CD14-positive monocyte (primary cell): Measurements from ENCODE around the gene TUBE1. TPM values are rescaled to one million over a fixed set of nuclear protein-coding genes. Genes with fewer than 3 reads are reported as not detected.
A peak's percentile ranks its signal among the peaks of the same experiment; 100 is the strongest.

Experiments used
- DNase-seq, 3 donors: peaks; one replicate each; pipeline ENCODE4 v3.0.0-alpha.2; 2011 to 2022
- H2AFZ ChIP-seq: 2 replicates; pipeline ENCODE4 v1.6.0; 2012; ENCODE audit warnings: mild to moderate bottlenecking, low read depth, low read length, inconsistent platforms; ENCODE audit not compliant: insufficient read depth, poor library complexity, severe bottlenecking
- H3K27ac ChIP-seq, 2 donors: 1 replicate in 1 of 2; 2 replicates in 1 of 2; pipeline ENCODE4 v1.5.1; 2012 to 2013; ENCODE audit warnings: low read length in 2 of 2, control low read depth in 1 of 2, inconsistent platforms in 1 of 2, low read depth in 1 of 2, mild to moderate bottlenecking in 1 of 2
- H3K27me3 ChIP-seq, 2 donors: one replicate each; pipeline versions ENCODE4 v1.6.0 to v1.6.1; 2011 to 2013; ENCODE audit warnings: low read length in 2 of 2; ENCODE audit not compliant: control insufficient read depth in 2 of 2, insufficient read depth in 2 of 2
- H3K36me3 ChIP-seq, 2 donors: replicated peaks in 1 of 2; 1 replicate in 1 of 2; 2 replicates in 1 of 2; pipeline versions ENCODE4 v1.5.1 to v1.6.1; 2012 to 2013; ENCODE audit warnings: low read length in 2 of 2, control low read depth in 1 of 2, inconsistent platforms in 1 of 2, mild to moderate bottlenecking in 1 of 2; ENCODE audit not compliant: insufficient read depth in 2 of 2, control insufficient read depth in 1 of 2
- H3K4me1 ChIP-seq, 2 donors: 1 replicate in 1 of 2; 2 replicates in 1 of 2; pipeline versions ENCODE4 v1.5.1 to v1.6.1; 2012 to 2013; ENCODE audit warnings: low read length in 2 of 2, control low read depth in 1 of 2, inconsistent platforms in 1 of 2, mild to moderate bottlenecking in 1 of 2, moderate library complexity in 1 of 2; ENCODE audit not compliant: insufficient read depth in 2 of 2, control insufficient read depth in 1 of 2
- H3K4me2 ChIP-seq: replicated peaks from 2 replicates; pipeline ENCODE3; 2012; ENCODE audit warnings: low read length, moderate library complexity, mild to moderate bottlenecking; ENCODE audit not compliant: poor library complexity, severe bottlenecking; ENCODE audit errors: extremely low read depth
- H3K4me3 ChIP-seq, 3 experiments: fragments of 200-600 bp in 1 of 3; sonication (generic) in 1 of 3; replicated peaks in 1 of 3; 1 replicate in 2 of 3; 2 replicates in 1 of 3; pipeline ENCODE4 v1.5.1; 2011 to 2013; ENCODE audit warnings: low read length in 3 of 3, mild to moderate bottlenecking in 3 of 3, control low read depth in 2 of 3, low read depth in 2 of 3, inconsistent platforms in 1 of 3, moderate library complexity in 1 of 3
- H3K79me2 ChIP-seq: 2 replicates; pipeline ENCODE4 v1.6.0; 2012; ENCODE audit warnings: mild to moderate bottlenecking, control low read depth, inconsistent platforms, low read length, moderate library complexity; ENCODE audit not compliant: insufficient read depth
- H3K9ac ChIP-seq: 2 replicates; pipeline ENCODE4 v1.6.0; 2017; ENCODE audit warnings: low read length, mild to moderate bottlenecking; ENCODE audit not compliant: insufficient read depth, poor library complexity, severe bottlenecking
- H3K9me3 ChIP-seq, 2 donors: replicated peaks in 1 of 2; 1 replicate in 1 of 2; 2 replicates in 1 of 2; pipeline versions ENCODE4 v1.5.1 to v1.6.1; 2012 to 2013; ENCODE audit warnings: low read length in 2 of 2, control low read depth in 1 of 2; ENCODE audit not compliant: control insufficient read depth in 1 of 2, insufficient read depth in 1 of 2
- H4K20me1 ChIP-seq: 2 replicates; pipeline ENCODE4 v1.6.0; 2012; ENCODE audit warnings: mild to moderate bottlenecking, low read length, control low read depth, moderate library complexity; ENCODE audit not compliant: insufficient read depth
- H3K27ac Mint-ChIP-seq, 7 donors: one replicate each; pipeline ENCODE4 v1.8.0; 2020; ENCODE audit warnings: mild to moderate bottlenecking in 7 of 7, mixed read lengths in 7 of 7, moderate library complexity in 6 of 7, inconsistent platforms in 2 of 7
- H3K27me3 Mint-ChIP-seq, 3 donors: one replicate each; pipeline ENCODE4 v1.8.0; 2021 to 2022; ENCODE audit warnings: low read depth in 3 of 3, mild to moderate bottlenecking in 3 of 3, mixed read lengths in 3 of 3, moderate library complexity in 3 of 3, inconsistent platforms in 1 of 3
- H3K36me3 Mint-ChIP-seq, 2 donors: one replicate each; pipeline ENCODE4 v1.8.0; 2020; ENCODE audit warnings: mixed read lengths in 2 of 2, inconsistent platforms in 1 of 2, mild to moderate bottlenecking in 1 of 2
- H3K4me1 Mint-ChIP-seq: one replicate; pipeline ENCODE4 v1.8.0; 2020; ENCODE audit warnings: mild to moderate bottlenecking, mixed read lengths
- H3K4me3 Mint-ChIP-seq, 2 donors: one replicate each; pipeline ENCODE4 v1.8.0; 2020; ENCODE audit warnings: mild to moderate bottlenecking in 2 of 2, mixed read lengths in 2 of 2, moderate library complexity in 1 of 2
- H3K9me3 Mint-ChIP-seq, 7 donors: one replicate each; pipeline ENCODE4 v1.8.0; 2020 to 2022; ENCODE audit warnings: mixed read lengths in 7 of 7, mild to moderate bottlenecking in 6 of 7, moderate library complexity in 6 of 7, inconsistent platforms in 2 of 7
- CTCF ChIP-seq: fragments of 200-600 bp; IDR thresholded peaks from one replicate; pipeline ENCODE4 v1.8.0; 2022; ENCODE audit warnings: antibody characterized with exemption, mild to moderate bottlenecking
- WGBS: methylation state at CpG from one replicate; pipeline ENCODE4 v1.1.5; 2013; ENCODE audit warnings: missing lambda C conversion rate; ENCODE audit not compliant: insufficient coverage; 5-methylcytosine and 5-hydroxymethylcytosine counted together
- intact Hi-C, 2 donors: fragments of 100-400 bp; cut with micrococcal nuclease; formaldehyde crosslinking; loops; one replicate each; pipeline versions ENCODE4 v1.15.0 to v1.15.1; 2023
- polyA plus RNA-seq, 3 donors: library from polyadenylated mRNA; depleted of rRNA in 1 of 3; unstranded in 2 of 3; stranded (reverse) in 1 of 3; fragments of 300-500 nt in 2 of 3; fragments of >200 nt in 1 of 3; fragmentation: Illumina TruSeq in 2 of 3; gene quantifications; 1 replicate in 2 of 3; 2 replicates in 1 of 3; pipeline ENCODE4 v1.2.3, GENCODE V29; 2012 to 2021

Gene TUBE1
- polyA plus RNA-seq, 3 donors: 2.1 to 4.6 (median 2.7) TPM

- Histone ChIP-seq H3K4me1 (peaks cover 7 to 8% of the 10 kb centered on the region in 2 donors), H3K9me3 (no peaks in the 10 kb centered on the region), H3K79me2 (no peaks in the 10 kb centered on the region), H3K27me3 (no peaks in the 10 kb centered on the region), H2AFZ (no peak overlapping the region), H3K4me3 (no peak overlapping the region), H3K27ac (no peak overlapping the region), H3K4me2 (no peak overlapping the region), H3K9ac (no peak overlapping the region), H4K20me1 (no peaks in the 10 kb centered on the region), H3K36me3 (no peaks in the 10 kb centered on the region)
- Mint-ChIP-seq H3K4me1 (peaks cover 17% of the 10 kb centered on the region), H3K27me3 (no peaks in the 10 kb centered on the region), H3K9me3 (no peaks in the 10 kb centered on the region), H3K36me3 (no peaks in the 10 kb centered on the region), H3K27ac (no peak overlapping the region), H3K4me3 (no peak overlapping the region)
- no peak for DNase-seq
- intact Hi-C loops: no loop called here
- no peak for TF ChIP-seq CTCF
- WGBS: 100% methylated on average over 5 of the region's 15 CpGs
These were observed 48.4 kb downstream of the TUBE1 start for GRCh38 chr6:112038756-112039430.

- H2AFZ ChIP-seq: peak overlapping the region; percentile 26
- peaks cover 17% of the 10 kb centered on the region for H3K4me1 Mint-ChIP-seq
- H3K36me3 Mint-ChIP-seq: no peaks in the 10 kb centered on the region
- no peak overlapping the region for H3K9ac ChIP-seq
- no peak for TF ChIP-seq CTCF
- no peaks in the 10 kb centered on the region for H3K27me3 ChIP-seq
- no peaks in the 10 kb centered on the region for H3K9me3 ChIP-seq
- no peak overlapping the region for H3K27ac Mint-ChIP-seq
- no peaks in the 10 kb centered on the region for H3K9me3 Mint-ChIP-seq
- H3K79me2 ChIP-seq: no peaks in the 10 kb centered on the region
- 60% methylated on average over 3 of the region's 5 CpGs for WGBS
- peaks cover 0 to 2% (median 0%) of the 10 kb centered on the region in 3 donors for H3K27me3 Mint-ChIP-seq
- H3K4me3 Mint-ChIP-seq: no peak overlapping the region
- intact Hi-C loops: no loop called here
- H4K20me1 ChIP-seq: no peaks in the 10 kb centered on the region
- DNase-seq: no peak
- peaks cover 7 to 8% of the 10 kb centered on the region in 2 donors for H3K4me1 ChIP-seq
- H3K4me2 ChIP-seq: no peak overlapping the region
- no peak overlapping the region for H3K27ac ChIP-seq
- no peaks in the 10 kb centered on the region for H3K36me3 ChIP-seq
- no peak overlapping the region for H3K4me3 ChIP-seq
These were observed 49.0 kb downstream of the TUBE1 start for GRCh38 chr6:112038268-112038667.
